GM18907 (cell line): ENCODE measurements around the gene KRT7.

Experiments used
- ATAC-seq: cut with Tn5 transposase; IDR thresholded peaks from one replicate; pipeline ENCODE4 v1.9.1; 2021; ENCODE audit warnings: mild to moderate bottlenecking, moderate library complexity; ENCODE audit not compliant: unreplicated experiment

Gene KRT7

DNA sequence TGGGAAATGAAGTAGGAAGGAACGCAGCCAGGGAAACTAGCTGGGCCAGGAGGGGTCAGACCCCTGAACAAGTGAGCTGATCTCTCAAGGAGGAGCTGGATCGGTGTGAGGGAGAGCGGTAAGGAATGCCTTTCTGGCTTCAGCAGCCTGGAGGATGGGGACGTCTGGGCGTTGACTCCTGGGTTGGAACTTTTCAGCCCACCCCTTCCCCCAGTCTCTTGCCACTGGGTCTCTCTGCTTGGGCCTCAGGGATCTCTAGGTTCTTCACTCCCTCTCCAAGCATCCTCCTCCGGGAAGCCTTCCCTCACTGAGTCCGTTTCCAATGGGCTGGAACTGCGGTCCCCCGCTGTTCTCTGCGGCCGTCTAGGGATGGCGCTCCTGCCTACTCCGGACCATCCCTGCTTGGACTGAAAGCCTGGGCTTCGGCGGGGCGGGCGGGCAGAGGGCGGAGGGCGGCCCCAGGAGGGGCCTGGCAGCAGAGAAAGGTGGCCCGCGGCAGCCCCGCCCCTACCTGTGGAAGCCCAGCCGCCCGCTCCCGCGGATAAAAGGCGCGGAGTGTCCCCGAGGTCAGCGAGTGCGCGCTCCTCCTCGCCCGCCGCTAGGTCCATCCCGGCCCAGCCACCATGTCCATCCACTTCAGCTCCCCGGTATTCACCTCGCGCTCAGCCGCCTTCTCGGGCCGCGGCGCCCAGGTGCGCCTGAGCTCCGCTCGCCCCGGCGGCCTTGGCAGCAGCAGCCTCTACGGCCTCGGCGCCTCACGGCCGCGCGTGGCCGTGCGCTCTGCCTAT is at the start of gene KRT7:
Gene KRT7 (plus strand): TSS at position 570 of the 788 bp plus-strand sequence. CDS start 54 bp downstream, at position 624.
- ATAC-seq: no peak

DNA sequence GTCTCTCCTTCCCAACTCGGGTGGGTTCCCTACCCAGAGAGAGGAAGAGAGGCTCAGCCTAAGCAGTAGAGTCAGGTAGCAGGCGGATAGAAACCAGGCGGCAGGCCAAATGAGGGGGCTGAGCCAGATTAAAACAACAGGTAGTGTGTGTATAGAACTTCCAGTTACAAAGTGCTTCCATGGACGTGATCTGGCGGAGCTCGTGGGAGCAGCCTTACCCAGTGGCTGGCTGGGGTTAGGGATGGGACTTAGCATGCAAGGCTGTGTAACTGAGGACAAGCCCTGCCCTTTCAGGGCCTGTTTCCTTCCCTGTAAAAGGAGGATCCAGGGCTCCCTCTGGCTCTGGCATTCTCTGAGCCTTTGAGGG is 49.5 kb upstream of the KRT7 start:
- no peak for ATAC-seq

DNA sequence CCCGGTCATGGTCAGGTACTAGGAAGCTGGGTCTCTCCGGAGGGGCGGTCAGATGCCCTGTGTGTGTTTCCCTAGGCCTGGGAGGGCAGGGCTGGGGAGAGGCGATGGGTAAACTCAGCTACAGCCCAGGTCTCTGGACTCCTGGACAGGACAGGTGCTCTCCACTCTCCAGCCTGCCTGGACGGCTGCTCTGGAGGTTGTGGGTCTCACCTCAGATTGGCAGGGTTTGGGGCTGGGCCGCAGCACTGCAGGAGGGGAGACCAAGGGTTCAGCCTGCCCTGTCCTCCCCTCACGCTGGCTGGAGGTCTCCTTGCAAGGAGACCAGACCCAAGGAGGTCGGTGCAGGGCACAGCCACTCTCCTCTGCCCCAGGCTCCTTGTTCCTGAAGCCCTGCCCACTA is 49.1 kb upstream of the KRT7 start:
- ATAC-seq: no peak

DNA sequence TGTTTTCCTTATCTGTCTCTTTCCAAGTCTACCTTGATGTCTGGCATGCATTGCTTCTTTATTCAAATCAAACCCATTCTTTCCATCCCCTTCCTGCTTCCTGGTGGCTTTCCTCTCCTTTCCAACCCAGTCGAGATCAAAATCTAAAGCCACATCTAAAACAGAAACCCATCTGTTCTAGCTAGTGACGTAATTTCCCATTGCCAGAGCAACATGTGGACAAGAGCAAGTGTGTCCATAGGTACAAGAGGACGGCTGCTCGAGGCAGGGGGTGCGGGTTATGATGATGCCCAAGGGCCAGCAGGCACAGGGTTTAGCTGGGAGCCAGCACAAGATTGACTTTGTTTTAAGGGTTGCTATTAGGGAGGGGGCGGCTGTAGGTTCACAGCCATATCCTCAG is 48.2 kb upstream of the KRT7 start:
- no peak for ATAC-seq

DNA sequence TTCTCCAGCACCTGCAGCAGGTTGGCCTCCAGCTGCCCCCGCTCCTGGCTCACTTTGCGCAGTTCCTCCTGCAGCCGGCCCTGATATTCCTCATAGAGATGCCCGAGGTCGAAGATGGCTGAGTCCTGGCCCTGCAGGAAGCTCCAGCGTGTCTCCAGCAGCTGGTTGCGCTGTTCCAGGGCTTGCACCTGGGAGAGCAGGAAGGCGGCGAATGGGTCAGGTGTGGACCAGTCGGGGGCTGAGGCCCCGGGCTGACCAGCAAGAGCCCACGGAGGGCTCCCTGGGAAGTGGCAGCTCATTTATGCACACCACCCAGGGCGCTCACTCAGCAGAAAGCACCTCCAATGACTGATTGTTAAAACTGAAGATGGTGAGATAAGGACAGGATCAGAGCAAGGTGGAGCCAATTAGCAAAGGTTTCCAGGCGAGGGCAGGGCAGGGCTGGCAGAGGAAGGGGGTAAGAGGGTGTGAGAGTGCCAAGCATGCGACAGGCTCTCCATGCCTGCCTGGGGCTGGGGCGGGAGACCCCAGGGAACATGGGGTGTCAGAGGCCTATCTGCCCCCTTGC is 47.6 kb upstream of the KRT7 start:
- no peak for ATAC-seq

DNA sequence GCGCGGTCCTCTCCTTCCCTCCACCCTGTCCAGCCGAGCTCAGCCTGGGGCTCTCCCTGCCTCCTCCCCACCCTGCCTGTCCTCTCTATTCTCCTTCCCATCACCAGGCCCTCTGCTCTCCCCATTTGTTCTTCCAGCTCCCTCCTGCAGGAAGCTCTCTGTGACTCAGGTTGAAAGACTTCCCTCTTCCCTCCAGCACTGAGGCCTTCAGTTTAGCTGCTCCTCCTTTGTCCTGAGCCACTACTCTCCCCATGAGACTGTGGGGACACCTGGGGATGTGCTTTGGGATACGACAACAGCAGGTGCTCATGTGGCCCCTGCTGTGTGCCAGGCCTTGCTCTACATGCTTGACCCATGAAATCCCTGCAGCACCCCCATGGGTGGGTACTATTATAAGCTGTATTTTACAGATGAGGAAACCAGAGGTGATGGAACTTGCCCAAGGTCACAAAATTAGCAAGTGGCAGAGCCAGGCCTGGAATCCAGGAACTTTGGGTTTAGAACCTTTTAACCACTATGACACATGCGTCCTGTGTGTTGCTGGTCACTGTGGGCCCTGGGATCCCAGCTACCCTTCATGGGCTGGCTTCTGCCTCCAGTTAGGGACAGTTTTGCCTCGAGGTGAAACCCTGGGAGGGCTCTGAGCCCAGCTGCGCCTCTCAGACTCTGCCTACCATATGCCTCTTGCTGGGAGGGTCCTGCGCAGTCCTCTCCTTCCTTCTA is 46.8 kb upstream of the KRT7 start:
- ATAC-seq: no peak

DNA sequence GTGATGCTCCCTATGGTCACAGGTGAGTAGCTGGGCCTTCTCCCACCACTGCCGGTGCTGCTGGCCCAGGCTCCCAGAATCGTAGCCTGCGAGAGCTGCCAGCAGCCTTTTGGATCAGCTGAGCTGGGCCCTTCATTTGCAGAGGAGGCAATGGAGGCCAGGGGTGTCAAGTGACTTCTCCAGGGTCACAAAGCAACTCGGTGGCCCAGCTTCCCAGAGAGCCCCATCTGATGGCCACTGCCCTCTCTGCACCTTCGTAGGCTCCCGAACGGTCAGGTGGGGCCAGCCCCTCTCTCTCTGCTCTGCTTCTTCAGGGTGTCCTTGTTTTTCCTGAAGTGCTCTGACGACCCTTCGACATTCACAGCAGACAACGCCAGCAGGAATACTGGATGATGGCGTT is 45.8 kb upstream of the KRT7 start:
- ATAC-seq: no peak

DNA sequence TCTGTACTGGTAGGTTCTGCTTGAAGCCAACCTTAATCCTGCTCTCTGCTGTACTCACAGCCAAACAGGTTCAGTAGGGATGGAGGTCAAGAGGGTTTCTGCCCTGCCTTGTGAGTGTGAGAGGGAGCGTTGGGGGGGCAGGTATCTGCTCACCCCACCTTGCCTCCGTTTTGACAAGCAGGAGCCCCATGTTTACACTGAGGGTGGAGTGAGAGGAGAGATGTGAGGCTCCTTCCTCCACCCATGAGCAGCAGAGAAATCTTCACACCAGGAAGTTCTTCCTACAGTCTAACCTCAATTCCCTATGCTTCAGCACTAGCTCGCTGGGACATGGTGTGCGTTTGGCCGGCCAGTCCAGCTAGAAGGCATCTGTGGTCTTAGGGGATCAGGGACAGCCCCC is 45.4 kb upstream of the KRT7 start:
- ATAC-seq: no peak

DNA sequence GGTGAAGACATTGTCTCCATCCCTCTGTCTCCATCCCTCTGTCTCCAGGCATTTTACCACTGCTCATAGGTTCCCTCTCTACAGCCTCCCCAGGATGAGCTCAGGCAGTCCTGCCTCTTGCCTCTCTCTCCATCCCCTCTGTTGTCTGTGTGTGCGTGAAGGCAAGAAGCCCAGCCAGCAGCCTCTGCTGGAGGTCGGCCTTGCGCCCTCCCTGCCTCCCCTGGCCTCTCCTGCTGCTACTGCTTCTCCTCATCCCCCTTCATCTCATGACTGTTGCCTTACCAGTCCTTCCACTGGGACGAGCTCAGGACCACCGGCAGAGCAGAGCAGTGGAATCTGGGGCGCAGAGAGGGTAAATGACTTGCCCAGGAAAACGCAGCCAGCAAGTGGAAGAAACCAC is 44.4 kb upstream of the KRT7 start:
- ATAC-seq: no peak

DNA sequence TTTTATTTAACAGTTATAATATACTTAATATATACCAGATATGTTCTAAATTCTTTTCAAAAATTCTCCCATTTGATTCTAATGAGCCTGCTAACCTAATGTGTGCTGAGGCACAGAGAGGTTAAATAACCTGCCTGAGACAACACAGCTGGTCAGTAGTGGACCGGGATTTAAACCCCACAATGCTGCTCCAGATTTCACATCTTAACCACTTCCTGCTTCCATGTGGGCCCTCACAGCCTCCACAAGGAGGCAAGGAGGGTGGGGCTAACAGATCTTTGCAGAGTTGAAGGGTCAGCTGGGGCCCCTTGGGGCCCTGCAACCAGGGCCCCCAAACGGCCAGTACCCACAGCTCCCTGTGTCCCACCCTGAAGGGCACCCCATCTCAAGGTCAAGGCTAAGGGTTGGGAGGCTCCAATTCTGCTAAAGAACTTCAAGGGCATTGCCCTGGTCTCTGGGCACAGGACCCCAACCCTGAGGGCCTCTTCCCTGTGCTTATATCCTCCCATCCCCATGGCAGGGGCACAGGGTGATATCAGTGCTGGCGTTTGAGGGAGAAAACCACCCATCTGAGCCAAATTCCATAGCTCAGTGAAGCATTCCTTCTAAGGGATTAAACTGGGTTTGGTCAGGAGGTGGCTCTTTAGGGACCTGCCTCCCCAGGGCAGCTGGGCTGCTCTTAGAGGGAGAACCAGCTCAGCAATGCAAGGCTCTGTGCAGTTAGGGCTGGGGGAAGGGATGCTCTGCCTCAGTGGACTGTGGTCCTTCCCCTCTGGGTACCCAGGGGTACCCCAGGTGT is 43.5 kb upstream of the KRT7 start:
- no peak for ATAC-seq

DNA sequence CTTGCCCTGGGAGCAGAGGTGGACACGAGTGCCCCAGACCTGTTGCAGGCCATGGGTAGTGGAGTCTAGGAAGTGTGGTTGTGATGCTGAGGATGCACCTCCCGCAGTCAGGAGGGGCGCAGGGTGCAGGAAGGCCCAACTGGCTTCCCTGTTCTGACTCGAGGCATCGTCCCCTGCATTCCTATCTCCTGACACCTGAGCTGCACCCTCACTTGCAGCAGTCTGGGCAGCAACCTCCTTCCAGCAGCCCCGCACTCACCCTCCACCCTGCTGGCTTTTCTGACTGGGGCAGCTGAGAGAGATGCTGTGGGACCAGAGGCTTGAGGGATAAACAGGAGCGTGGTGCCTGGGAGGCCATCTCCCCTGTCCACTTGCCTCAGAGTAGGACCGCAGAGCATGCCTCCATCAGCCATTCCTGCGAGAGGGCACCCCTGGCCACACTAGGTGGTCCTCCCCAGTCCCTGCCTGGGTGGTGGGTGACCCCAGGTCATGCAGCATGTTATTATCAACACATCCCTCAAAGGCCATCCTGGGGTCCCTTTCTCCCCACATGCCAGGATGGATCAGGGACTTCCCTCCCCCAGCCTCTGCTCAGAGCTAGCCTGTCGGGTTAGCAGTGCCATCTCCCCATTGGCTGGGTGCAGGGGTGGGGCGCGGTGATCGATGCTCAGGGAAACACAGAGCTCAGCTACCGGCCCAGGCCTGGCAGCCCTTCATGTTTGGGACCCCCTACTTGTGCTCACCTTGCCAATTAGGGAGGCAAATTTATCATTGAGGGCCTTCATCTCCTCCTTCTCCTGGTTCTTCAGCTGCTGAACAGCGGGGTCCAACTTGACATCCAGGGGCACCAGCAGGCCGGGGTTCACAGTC is 41.9 kb upstream of the KRT7 start:
- ATAC-seq: no peak

DNA sequence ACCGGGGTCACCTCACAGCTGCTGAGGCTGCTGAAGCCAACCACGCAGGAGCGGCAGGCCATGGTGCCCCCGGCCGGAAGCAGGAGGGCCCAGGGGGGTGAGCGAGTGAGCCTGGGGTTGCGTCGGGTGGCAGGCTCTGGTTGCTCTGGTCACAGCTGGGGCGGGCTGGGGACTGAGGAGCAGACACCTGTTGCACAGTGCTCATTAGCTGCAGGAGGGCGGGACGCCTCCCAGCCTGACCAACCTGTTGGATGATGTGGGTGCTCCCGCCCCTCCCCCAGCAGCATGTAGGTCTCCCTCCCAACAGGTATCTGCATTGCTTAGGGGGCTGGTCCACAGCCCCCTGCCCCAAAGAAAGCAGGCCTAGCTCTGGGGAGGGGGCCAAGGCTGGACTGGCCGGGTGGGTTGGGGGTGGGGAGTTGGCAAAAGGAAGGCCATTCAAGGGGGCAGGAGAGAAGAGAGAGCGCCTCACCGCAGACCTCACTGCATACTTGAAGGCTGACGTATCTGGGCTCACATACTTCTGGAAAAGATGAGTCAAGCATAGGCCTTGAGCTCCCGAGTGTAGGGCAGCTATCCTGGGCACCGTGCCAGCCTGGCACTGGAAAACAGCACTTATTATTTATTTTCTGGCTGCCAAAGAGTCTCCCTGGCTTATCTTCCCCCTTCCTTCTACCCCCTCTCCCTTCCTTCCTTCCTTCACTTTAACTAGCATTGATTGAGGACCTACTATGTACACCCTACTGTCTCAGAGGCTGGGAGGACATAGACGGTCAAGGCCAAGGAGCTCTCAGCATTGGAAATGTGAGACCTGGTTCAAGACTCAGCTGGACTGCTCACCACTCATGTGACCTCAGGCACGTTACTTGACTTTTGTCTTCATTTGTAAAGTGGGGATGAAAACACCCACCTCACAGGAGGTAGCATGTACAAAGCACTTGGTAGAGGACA is 40.9 kb upstream of the KRT7 start, which contains the start of gene KRT80:
Gene KRT80 (minus strand): TSS at position 174 of the 951 bp plus-strand sequence. CDS start 112 bp downstream, at position 62.
- ATAC-seq: no peak

DNA sequence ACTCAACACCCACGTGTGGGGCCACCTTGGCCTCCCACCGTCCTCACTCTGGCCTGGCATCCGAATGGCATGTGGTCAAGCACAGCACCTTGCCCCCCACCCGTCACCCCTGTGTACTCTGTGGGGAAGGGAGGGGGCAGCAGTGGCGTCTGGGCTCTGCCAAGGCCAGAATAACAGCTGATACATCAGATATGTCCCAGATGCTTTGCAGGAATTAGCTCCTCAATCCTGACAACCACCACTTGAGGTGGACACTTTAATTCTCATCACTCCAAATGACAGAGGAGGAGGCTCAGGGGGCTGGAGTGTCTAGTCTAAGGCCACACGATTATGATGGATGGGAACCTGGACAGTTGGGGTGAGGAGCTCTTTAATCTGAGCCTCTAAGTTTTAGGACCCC is 39.5 kb upstream of the KRT7 start:
- no peak for ATAC-seq

DNA sequence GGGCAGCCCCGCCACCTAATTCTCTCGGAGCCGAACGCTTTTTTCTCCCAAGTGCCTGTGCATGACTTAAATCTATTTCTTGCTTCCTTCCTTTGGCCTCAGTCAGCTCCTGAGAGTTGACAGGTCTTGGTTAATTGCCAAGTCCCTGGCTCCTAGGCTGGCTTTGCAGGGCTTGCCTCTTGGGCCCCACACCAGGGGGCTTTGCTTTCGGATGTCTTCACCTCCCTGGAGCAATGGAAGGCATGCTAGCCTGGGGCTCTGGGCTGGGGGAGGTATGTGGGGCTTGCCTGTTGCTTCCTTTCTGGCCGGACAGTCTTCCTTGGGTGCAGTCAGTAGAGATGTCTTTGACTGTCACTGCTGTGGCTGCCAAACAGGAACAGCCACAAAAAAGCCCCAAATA is 39.1 kb upstream of the KRT7 start:
- no peak for ATAC-seq

DNA sequence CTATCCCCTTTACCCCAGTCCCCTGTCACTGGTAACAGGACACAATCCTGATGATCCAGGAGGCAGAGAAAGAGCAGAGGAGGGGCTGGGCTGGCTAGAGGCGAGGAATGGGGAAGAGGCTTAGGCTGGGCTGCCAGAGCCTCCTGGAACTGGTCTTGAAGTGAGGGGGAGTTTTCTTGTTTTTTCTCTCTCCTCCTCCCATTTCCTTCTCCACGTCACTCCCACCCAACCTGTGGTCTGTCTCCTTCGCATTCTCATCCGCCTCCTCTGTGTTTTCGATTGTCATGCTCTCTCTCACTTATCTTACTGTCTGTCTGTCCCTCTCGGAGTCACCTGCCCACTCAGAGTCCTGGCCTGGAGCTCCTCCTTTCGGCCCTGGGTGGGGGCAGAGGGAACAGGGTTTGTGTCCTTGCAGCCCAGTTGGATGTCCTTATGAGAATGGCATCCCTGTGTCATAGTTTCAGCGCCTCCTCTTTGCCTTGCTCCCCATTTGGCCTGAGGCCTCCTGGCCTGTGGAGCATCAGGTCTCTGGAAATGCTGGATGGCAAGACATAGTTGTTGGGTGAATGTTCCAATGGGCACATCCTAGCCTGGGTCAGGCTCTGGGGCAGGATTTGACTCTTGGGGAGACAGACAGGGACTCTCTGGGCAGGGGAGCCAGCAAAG is 37.8 kb upstream of the KRT7 start:
- no peak for ATAC-seq

DNA sequence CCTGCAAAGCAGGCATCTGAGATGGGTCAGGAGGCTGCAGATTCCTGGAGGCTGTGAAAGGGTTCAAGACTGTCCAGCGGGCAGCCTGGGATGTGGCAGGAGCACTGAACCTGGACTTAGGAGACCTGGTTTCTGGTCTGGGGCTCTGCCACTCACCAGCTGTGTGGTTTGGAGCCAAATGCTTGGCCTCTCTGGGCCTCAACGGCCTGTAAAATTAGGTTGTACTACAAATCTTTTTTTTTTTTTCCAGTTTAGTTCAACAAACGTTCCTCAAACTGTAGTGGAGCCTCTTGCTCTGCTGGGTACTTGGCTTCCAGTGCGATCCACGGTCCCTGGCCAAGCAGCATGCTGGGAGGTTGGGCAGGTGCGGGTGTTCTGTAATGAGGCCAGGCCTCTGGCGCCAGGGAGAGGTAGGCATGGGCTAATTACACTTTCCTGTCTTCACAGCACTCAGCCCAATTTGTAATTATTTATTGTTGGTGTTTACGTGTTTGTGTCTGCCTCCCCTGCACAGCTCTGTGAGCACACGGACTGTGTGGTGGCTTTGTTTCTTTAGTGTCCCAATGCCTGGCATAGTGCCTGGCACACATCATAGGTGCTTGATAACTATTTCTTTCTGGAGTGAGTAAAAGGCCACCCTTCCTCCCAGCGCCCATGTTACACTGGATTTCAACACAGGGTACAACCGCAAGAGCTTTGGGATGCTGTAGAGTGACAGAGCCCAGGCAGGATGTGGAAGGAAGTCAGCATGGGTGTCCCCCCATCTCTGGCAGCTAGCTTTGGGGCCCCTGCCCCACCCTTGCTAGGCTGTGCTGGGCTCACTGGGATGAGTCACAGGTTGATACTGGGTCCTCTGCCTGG is 35.4 kb upstream of the KRT7 start:
- no peak for ATAC-seq

DNA sequence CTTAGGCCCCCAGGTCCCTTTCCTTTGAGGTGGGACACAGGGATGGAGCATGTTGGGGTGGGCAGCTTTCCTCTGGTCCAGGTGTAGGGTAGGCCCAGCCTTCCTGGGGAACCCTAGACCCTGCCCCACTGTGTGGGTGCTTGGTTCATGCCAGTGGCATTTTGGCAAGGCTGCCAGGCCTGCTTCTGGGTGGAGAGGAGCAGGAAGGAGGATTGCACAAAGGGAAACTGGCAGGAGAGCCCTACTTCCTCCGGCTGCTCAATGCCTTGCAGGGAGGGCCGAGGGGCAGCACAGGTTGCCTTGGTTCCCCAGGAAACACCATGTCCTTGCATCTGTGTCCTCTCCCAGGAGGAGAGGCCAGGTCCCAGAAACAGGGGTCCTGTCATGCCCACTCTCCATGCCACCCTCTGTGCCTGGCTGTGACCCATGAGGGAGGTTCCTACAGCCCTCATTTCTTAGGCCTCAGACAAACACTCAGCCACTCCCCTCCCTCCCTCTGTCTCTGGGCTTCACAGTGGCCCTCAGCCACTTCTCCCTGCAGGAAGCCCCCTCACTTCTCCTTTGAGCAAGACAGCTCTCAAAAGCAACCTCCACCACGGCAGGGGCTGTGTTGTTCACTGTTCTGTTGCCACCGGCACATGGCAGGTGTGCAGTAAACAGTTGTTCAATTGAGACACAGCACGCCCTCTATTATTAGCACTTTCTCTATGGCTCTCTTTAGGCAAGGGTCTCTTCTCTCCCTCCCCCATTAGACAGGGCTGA is 34.4 kb upstream of the KRT7 start:
- ATAC-seq: no peak
